ENCODE data around the gene KDF1.

The KDF1 gene

GRCh38 chr1:26959722-26960624 lies at the start of gene KDF1:
Gene KDF1 (minus strand): TSS chr1:26960468. CDS start chr1:26952380, 8,088 bp downstream.
- peak; percentile 74 to 79 for ATAC-seq

- no peak for ATAC-seq
Observed at GRCh38 chr1:27009601-27010197, 49.4 kb upstream of the KDF1 start.

- no peak for ATAC-seq
Observed at GRCh38 chr1:27007909-27008582, 47.8 kb upstream of the KDF1 start.

DNA sequence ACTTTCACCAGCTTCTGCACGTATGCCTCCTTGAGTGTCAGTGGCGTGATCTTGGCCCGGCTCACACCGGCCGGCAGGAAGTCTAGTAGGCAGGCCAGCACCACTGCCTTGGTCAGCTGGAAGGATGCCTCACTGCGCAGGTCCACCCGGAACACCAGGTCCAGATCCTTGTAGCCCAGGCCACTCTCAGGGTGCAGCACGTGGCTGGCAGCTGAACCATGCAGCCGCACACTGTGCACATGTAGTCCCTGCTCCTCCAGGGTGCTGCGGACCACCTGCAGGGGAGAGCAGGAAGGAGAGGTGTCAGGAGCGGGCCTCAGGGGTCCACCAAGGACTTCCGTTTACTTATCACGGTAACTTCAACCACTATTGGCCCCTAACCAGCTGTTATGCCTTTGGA lies 46.4 kb upstream of the KDF1 start:
- ATAC-seq, result no peak

- no peak for ATAC-seq
Observed at GRCh38 chr1:27005648-27006496, 45.6 kb upstream of the KDF1 start.

- no peak for ATAC-seq
Observed at GRCh38 chr1:27005166-27005530, 44.9 kb upstream of the KDF1 start.

GRCh38 chr1:27004471-27005165 lies 44.4 kb upstream of the KDF1 start:
- no peak for ATAC-seq

DNA sequence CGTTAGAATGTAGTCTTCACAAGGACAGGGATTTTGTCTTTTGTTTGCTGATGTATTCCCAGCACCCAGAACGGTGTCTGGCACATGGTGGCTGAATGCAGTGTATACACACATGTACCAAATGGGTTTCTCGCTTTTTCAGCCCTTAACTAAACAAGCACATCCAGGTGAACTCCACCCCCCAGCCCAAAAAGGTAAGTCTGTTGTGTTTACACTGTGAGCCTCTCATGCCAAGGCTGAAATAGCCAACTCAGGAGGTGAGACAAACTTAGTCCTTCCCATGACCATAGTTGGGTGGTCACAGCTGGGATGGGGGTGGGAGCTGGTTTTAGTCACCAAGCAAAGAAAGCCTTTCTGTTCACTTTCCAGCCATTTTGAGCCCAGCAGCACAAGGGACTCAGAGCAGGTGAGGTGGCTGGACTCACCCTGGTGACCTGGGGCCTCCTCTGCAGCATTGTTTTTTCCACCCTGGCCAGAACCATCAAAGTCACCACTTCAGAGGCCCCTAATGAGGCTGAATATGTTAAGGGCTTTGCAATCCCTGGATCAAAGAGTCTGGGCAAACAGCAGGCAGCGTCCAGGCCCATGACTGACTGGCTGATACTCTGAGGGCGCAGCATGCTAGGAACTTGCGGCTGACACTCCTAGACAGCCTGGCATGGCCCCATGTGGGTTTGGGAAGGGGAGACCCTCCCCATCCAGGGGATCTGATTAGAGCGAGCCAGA lies 43.6 kb upstream of the KDF1 start:
- no peak for ATAC-seq

- peak in 1 of 2 donors; percentile 12 for ATAC-seq
Observed at GRCh38 chr1:27001570-27002360, 41.5 kb upstream of the KDF1 start.

GRCh38 chr1:27000817-27001460 lies 40.7 kb upstream of the KDF1 start:
- ATAC-seq, result no peak

DNA sequence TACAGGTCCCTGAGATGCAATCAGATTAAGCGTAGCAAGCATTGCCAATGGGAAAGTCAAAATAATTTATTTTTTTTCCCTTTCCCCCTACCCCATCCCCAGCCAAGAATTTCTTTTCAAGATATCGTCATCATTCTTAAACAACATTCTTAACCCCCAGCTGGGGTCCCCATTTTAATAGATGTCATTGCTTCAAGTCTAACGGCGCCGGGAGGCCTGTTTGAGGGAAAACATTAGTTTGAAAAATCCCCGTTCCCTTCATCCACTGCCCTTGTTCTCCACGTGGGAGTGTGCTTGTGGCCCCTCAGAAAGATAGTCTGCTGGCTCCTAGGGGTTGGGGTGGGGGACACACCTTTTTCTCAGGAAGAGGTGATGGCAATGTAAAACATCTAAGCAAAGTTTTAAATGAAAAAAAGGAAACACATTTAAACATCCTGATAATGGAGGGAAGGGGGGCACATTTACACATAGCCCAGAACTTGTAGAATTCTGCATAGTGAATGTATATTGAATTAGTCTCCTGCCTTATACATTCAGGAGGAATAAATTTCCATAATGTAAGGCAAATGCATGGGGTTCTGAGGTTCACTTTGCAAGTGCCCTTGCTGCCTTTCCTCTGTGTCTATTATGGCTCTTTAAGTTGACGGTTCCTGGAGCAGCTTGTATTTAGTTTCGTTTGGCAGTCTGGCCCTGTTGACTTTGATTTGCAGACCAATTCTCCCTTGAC lies 40.0 kb upstream of the KDF1 start:
- no peak for ATAC-seq

GRCh38 chr1:26999440-26999987 lies 39.2 kb upstream of the KDF1 start:
- no peak for ATAC-seq

DNA sequence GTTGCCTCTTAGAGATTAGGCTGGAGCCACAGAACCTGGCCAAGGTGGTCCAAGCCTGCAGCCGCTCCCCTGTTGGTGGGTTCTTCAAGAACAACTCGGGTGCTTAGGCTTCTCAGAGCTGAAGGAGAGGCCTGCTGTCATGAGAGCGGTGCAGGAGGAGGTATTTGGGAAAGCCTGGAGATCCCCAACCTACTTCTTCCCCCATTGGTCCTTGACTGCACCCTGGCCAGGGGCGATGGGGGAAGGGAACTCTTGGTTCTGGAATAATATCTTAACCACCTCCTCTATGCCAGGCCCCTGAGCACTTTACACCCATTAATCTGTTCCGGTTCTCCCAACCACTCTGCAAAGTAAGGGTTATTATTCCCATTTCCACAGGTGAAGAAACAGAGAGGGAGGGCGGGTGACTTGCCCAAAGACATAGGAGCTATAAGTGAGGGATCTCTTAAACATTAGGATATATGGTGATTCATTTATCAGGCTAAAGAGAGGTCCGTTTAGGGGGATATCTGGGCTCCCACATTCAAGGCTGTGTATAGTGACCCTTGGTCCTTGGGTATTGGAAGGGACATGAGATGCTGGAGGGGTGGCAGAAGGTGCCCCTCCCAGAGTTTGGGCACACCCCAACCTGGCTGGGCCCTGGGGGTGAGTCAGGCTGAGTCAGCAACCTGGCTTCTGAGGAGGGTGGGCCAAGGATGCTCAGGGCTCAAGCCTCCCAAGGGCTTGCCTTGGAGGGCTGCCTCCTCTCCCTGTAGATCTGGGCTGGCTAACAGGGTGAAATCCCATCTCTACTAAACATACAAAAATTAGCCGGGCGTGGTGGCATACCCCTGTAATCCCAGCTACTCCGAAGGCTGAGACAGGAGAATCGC lies 38.4 kb upstream of the KDF1 start:
- no peak for ATAC-seq

- ATAC-seq, result no peak
Observed at GRCh38 chr1:26996665-26997064, 36.4 kb upstream of the KDF1 start.

DNA sequence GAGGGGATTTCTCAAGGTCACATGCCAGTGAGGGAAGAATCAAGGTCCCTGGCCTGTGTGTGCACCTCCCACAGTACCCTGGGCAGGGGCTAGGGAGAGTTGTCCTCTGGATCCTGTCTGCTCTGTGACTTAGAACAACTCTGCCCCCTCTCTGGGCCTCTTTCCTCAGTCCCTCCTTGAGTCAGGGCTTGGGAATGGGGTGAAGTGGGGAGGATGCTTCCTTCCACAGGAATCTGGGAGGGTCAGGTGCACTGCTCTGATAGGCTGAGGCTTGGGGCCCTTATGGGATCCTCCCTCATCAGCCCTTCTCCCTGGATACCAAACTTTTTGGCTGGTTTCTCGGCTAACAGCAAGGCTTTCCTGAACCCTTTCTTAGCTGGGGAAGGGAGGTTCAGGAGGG lies 35.8 kb upstream of the KDF1 start:
- ATAC-seq, result no peak

DNA sequence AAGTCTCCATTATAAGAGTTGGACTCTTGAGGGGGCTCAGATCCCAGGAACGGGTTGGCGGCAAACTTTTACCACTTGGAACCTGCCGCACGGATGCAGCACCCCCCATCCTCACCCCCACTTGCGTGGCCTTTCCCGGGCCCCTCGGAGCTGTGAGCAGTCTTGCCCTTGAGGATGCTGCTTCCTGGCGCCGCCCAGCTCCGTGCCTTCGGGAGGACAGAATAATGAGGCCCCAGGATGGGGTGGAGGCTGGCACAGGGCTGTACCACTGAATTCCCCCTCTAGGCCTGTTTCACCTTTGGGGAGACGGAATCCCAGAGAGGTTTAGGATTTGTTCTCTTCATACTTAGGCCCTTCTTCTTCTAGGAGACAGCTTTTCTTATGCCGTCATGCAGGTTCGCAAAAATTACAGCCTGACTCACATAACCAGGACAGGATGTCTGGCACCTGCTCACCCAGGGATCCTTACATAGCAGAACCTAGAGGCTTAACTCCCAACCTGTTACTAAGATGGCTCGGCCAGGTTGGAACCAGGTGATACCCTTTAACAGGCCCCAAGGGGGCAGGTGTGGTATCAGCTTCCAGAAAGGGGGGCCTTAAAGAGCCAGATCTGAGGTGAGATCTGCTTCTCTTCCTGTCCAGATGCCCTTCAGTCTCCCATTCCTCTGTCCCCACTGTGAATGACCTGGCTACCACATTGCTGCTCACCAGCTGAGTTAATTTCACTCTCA lies 34.7 kb upstream of the KDF1 start:
- ATAC-seq, result no peak

Data from activated CD4-positive, CD25-positive, alpha-beta regulatory T cell treated with anti-CD3 and anti-CD28 coated beads, Interleukin-2, amount 50 U/mL, for 24 hours (primary cell).